HG02759 (cell line): Measurements from ENCODE around the gene PACS1.

Source experiments
- ATAC-seq: cut with Tn5 transposase; IDR thresholded peaks from one replicate; pipeline ENCODE4 v1.9.1; 2021; ENCODE audit warnings: mild to moderate bottlenecking, moderate library complexity; ENCODE audit not compliant: unreplicated experiment

Gene PACS1

GRCh38 chr11:66048547-66049323 is 21.3 kb upstream of the PACS1 start, which contains the start of gene GAL3ST3:
Gene GAL3ST3, minus strand, starts transcription at chr11:66049161. Its CDS starts 3,746 bp downstream, at chr11:66045415.
- ATAC-seq: no peak

- no peak for ATAC-seq
Measured at GRCh38 chr11:66050581-66051231, 19.4 kb upstream of the PACS1 start.

- no peak for ATAC-seq
Measured at GRCh38 chr11:66051371-66051765, 18.7 kb upstream of the PACS1 start.

- peak; percentile 96 for ATAC-seq
Measured at GRCh38 chr11:66051766-66052663, 18.1 kb upstream of the PACS1 start, which contains the start of gene SF3B2. Gene SF3B2, plus strand, starts transcription at chr11:66052364. Its CDS starts 21 bp downstream, at chr11:66052385.

GRCh38 chr11:66052664-66052982 is 17.4 kb upstream of the PACS1 start:
- no peak for ATAC-seq

- ATAC-seq: no peak
Measured at GRCh38 chr11:66055021-66055420, 15.1 kb upstream of the PACS1 start.

GRCh38 chr11:66056501-66056900 is 13.6 kb upstream of the PACS1 start:
- no peak for ATAC-seq

- no peak for ATAC-seq
Measured at GRCh38 chr11:66059966-66060680, 9.9 kb upstream of the PACS1 start.

- ATAC-seq: no peak
Measured at GRCh38 chr11:66061268-66061667, 8.8 kb upstream of the PACS1 start.

- no peak for ATAC-seq
Measured at GRCh38 chr11:66062408-66062807, 7.7 kb upstream of the PACS1 start.

GRCh38 chr11:66063900-66064299 is 6.2 kb upstream of the PACS1 start:
- no peak for ATAC-seq

- ATAC-seq: no peak
Measured at GRCh38 chr11:66064571-66064970, 5.5 kb upstream of the PACS1 start.

GRCh38 chr11:66066751-66067150 is 3.3 kb upstream of the PACS1 start:
- no peak for ATAC-seq

GRCh38 chr11:66067640-66068039 is 2.4 kb upstream of the PACS1 start:
- ATAC-seq: no peak

- no peak for ATAC-seq
Measured at GRCh38 chr11:66068154-66068821, 1.8 kb upstream of the PACS1 start.

GRCh38 chr11:66068923-66069714 is 953 bp upstream of the PACS1 start:
- peak; percentile 10 for ATAC-seq

- peak; percentile 14 for ATAC-seq
Measured at GRCh38 chr11:66070604-66071380, 720 bp downstream of the PACS1 start.

- ATAC-seq: no peak
Measured at GRCh38 chr11:66071381-66071801, 1.3 kb downstream of the PACS1 start.

- no peak for ATAC-seq
Measured at GRCh38 chr11:66072081-66072480, 2.0 kb downstream of the PACS1 start.
